Neural progenitor cell (in vitro differentiated cells): Measurements from ENCODE around the gene KIF18B. TPM values are rescaled to one million over a fixed set of nuclear protein-coding genes. Genes with fewer than 3 reads are reported as not detected.

Experiments used
- DNase-seq: peaks from one replicate; pipeline ENCODE4 v3.0.0-alpha.2; 2016; ENCODE audit warnings: low spot score
- H2AFZ ChIP-seq: fragments of 200-600 bp; sonication (generic); replicated peaks from 2 replicates; pipeline ENCODE4 v1.6.1; 2016; ENCODE audit warnings: antibody characterized with exemption
- H3F3A ChIP-seq: fragments of 200-600 bp; sonication (generic); 2 replicates; pipeline ENCODE4 v1.6.1; 2016; ENCODE audit warnings: antibody characterized with exemption, low read depth
- H3K27ac ChIP-seq: fragments of 200-600 bp; sonication (generic); 2 replicates; pipeline ENCODE4 v1.5.1; 2016; ENCODE audit warnings: mild to moderate bottlenecking
- H3K27me3 ChIP-seq: fragments of 200-600 bp; sonication (generic); 2 replicates; pipeline ENCODE4 v1.6.1; 2016; ENCODE audit warnings: mild to moderate bottlenecking, moderate library complexity
- H3K36me3 ChIP-seq: fragments of 200-600 bp; sonication (generic); 2 replicates; pipeline ENCODE4 v1.5.1; 2016
- H3K4me1 ChIP-seq: fragments of 200-600 bp; sonication (generic); 2 replicates; pipeline ENCODE4 v1.6.1; 2016; ENCODE audit warnings: mixed run types
- H3K4me2 ChIP-seq: fragments of 200-600 bp; sonication (generic); 2 replicates; pipeline ENCODE4 v1.6.1; 2016
- H3K4me3 ChIP-seq: fragments of 200-600 bp; sonication (generic); 2 replicates; pipeline ENCODE4 v1.5.1; 2016
- H3K79me2 ChIP-seq: fragments of 200-600 bp; sonication (generic); 2 replicates; pipeline ENCODE4 v1.6.1; 2016; ENCODE audit warnings: low read depth
- H3K9ac ChIP-seq: fragments of 200-600 bp; sonication (generic); 2 replicates; pipeline ENCODE4 v1.6.1; 2016
- H3K9me3 ChIP-seq: fragments of 200-600 bp; sonication (generic); 2 replicates; pipeline ENCODE4 v1.5.1; 2016; ENCODE audit warnings: low read depth
- H4K20me1 ChIP-seq: fragments of 200-600 bp; sonication (generic); 2 replicates; pipeline ENCODE4 v1.6.1; 2016; ENCODE audit warnings: low read depth
- H3K27ac Mint-ChIP-seq: 3 replicates; pipeline ENCODE4 v1.8.0; 2021; ENCODE audit warnings: mixed read lengths
- H3K27me3 Mint-ChIP-seq: 2 replicates; pipeline ENCODE4 v1.8.0; 2022; ENCODE audit warnings: low read depth, mild to moderate bottlenecking, inconsistent platforms, moderate library complexity, mixed read lengths; ENCODE audit not compliant: insufficient read depth
- H3K36me3 Mint-ChIP-seq: 3 replicates; pipeline ENCODE4 v1.8.0; 2021; ENCODE audit warnings: mixed read lengths
- H3K4me1 Mint-ChIP-seq: 3 replicates; pipeline ENCODE4 v1.8.0; 2021; ENCODE audit warnings: mixed read lengths
- H3K4me3 Mint-ChIP-seq: 3 replicates; pipeline ENCODE4 v1.8.0; 2021; ENCODE audit warnings: mild to moderate bottlenecking, moderate library complexity, mixed read lengths
- H3K9me3 Mint-ChIP-seq: 3 replicates; pipeline ENCODE4 v1.8.0; 2020; ENCODE audit warnings: mixed read lengths
- EZH2 ChIP-seq: fragments of 200-600 bp; sonication (generic); IDR thresholded peaks from 2 replicates; pipeline ENCODE4 v1.6.1; 2017; ENCODE audit warnings: antibody characterized with exemption, mild to moderate bottlenecking, moderate library complexity
- EZH2phosphoT487 ChIP-seq: fragments of 200-600 bp; sonication (generic); IDR thresholded peaks from 2 replicates; pipeline ENCODE4 v1.6.1; 2017; ENCODE audit warnings: antibody characterized with exemption
- total RNA-seq: library from RNA; depleted of rRNA; stranded (reverse); fragments of >200 nt; gene quantifications from 2 replicates; pipeline ENCODE4 v1.2.3, GENCODE V29; 2015; ENCODE audit warnings: low replicate concordance
- TF ChIP-seq, protein P1 (sequence below): fragments of 200-600 bp; sonication (generic); IDR thresholded peaks from 2 replicates; pipeline ENCODE4 v1.5.1; 2017; ENCODE audit warnings: antibody characterized with exemption, mild to moderate bottlenecking

The KIF18B gene
- total RNA-seq, 1 donor from 2014 or later = 15.1 TPM

DNA sequence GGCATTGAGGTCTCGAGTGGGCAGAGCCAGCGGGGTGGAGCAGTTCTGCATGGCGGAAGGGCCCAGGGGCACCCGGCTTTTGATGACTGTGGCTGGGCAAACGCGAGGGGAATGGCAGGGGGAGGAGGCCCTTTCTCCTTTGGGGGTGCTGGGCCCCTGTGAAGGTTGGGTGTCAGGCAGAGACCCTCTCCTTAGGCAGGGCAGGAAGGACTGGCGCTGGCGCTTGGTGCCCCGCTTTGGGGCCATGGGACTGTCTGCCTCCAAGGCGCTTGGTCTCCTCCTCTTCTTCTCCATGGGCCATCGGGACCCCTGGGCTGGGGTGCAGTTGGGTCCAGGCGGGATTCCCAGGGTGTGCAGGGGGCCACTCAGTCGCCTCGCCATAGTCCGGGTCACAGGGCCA is 19.4 kb downstream of the KIF18B start:
- no peak for DNase-seq
- Histone ChIP-seq H3K27me3 (no peaks in the 10 kb centered on the region), H3K79me2 (no peaks in the 10 kb centered on the region), H3K9me3 (no peaks in the 10 kb centered on the region), H3K36me3 (no peaks in the 10 kb centered on the region), H3F3A (peaks cover 21% of the 10 kb centered on the region), H3K4me3 (no peak overlapping the region), H3K4me1 (peaks cover 6% of the 10 kb centered on the region), H3K27ac (no peak overlapping the region), H4K20me1 (peaks cover 4% of the 10 kb centered on the region), H3K9ac (no peak overlapping the region), H2AFZ (no peak overlapping the region), H3K4me2 (no peak overlapping the region)
- TF ChIP-seq EZH2phosphoT487 (no peak), EZH2 (no peak)
- TF ChIP-seq, protein P1, sequence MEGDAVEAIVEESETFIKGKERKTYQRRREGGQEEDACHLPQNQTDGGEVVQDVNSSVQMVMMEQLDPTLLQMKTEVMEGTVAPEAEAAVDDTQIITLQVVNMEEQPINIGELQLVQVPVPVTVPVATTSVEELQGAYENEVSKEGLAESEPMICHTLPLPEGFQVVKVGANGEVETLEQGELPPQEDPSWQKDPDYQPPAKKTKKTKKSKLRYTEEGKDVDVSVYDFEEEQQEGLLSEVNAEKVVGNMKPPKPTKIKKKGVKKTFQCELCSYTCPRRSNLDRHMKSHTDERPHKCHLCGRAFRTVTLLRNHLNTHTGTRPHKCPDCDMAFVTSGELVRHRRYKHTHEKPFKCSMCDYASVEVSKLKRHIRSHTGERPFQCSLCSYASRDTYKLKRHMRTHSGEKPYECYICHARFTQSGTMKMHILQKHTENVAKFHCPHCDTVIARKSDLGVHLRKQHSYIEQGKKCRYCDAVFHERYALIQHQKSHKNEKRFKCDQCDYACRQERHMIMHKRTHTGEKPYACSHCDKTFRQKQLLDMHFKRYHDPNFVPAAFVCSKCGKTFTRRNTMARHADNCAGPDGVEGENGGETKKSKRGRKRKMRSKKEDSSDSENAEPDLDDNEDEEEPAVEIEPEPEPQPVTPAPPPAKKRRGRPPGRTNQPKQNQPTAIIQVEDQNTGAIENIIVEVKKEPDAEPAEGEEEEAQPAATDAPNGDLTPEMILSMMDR = no peak
- peaks cover 5% of the 10 kb centered on the region for H3K4me1 Mint-ChIP-seq
- peaks cover 27% of the 10 kb centered on the region for H3K36me3 Mint-ChIP-seq
- H3K27me3 Mint-ChIP-seq = peaks cover 2% of the 10 kb centered on the region
- H3K9me3 Mint-ChIP-seq = no peaks in the 10 kb centered on the region
- no peak overlapping the region for H3K4me3 Mint-ChIP-seq
- H3K27ac Mint-ChIP-seq = no peak overlapping the region

DNA sequence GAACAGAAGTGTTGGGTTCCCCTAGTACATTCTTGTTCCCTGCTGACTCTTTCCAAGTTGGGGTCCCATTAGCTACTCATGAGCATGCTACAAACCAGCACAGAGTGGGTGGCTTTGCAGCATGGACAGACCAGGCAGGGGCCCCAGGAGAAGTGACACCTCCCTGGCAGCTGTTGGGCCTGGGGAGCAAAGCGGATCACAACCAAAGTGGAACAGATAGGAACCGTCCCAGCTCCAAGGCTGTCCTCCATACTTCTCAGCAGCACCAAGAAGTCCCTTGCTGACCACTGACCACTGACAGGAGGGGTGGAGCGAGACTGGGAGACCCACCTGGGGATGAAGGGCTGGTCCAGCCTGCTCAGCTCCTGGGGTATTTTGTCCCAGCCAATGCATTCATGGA is 19.9 kb downstream of the KIF18B start:
- Histone ChIP-seq H3K4me1 (peaks cover 8% of the 10 kb centered on the region), H2AFZ (no peak overlapping the region), H3K4me2 (no peak overlapping the region), H3K9ac (no peak overlapping the region), H3K9me3 (no peaks in the 10 kb centered on the region), H3K27ac (no peak overlapping the region), H3F3A (peaks cover 21% of the 10 kb centered on the region), H3K79me2 (no peaks in the 10 kb centered on the region), H3K27me3 (no peaks in the 10 kb centered on the region), H3K36me3 (no peaks in the 10 kb centered on the region), H4K20me1 (peaks cover 4% of the 10 kb centered on the region), H3K4me3 (no peak overlapping the region)
- H3K4me3 Mint-ChIP-seq = no peak overlapping the region
- no peaks in the 10 kb centered on the region for H3K9me3 Mint-ChIP-seq
- H3K27ac Mint-ChIP-seq = no peak overlapping the region
- peaks cover 8% of the 10 kb centered on the region for H3K4me1 Mint-ChIP-seq
- no peak for DNase-seq
- peaks cover 5% of the 10 kb centered on the region for H3K27me3 Mint-ChIP-seq
- TF ChIP-seq EZH2 (no peak), EZH2phosphoT487 (no peak)
- TF ChIP-seq, protein P1 = no peak
- peaks cover 27% of the 10 kb centered on the region for H3K36me3 Mint-ChIP-seq

DNA sequence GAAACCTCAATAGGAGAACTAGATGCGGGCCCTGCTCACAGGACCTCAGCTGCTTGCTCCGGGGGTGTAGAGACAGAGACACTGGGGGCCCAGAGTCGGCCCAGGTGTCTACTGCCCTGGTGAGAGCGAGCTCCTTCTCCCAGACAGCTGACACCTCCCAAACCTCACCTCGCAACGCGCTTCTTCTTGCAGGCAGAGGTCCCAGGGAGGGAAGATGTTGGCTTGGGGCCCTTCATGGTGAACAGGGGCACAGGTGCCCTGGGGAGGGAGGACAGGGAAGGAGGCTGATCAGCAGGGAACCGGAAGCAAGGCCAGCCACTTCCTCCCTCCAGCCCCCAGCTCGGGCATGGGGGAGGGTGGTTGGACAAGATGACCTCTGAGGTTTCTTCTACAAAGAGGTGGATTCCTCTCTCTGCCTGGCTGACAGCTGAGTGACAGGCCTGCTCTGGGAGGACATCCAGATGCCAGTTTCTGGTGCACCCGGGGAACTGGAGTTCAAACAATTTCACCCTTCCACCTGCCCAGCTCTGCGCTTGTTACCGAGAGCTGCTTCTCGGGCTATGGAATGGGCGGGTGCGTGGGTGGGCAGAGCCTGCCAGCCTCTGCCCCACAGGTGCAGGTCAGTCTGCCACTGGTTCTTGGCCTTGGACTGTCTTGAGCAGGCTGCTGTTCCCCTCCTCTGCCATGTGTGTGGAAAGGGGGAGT is 20.6 kb downstream of the KIF18B start:
- Histone ChIP-seq H3K27ac (no peak overlapping the region), H4K20me1 (peaks cover 4% of the 10 kb centered on the region), H3K9me3 (no peaks in the 10 kb centered on the region), H3K9ac (no peak overlapping the region), H3K27me3 (no peaks in the 10 kb centered on the region), H3F3A (peaks cover 21% of the 10 kb centered on the region), H3K4me1 (peaks cover 13% of the 10 kb centered on the region), H3K4me2 (no peak overlapping the region), H3K4me3 (no peak overlapping the region), H2AFZ (no peak overlapping the region), H3K36me3 (no peaks in the 10 kb centered on the region), H3K79me2 (no peaks in the 10 kb centered on the region)
- no peak for DNase-seq
- Mint-ChIP-seq H3K36me3 (peaks cover 24% of the 10 kb centered on the region), H3K4me3 (no peak overlapping the region), H3K27ac (no peak overlapping the region), H3K27me3 (peaks cover 8% of the 10 kb centered on the region), H3K9me3 (no peaks in the 10 kb centered on the region), H3K4me1 (peaks cover 10% of the 10 kb centered on the region)
- TF ChIP-seq EZH2 = no peak
